Hepatocyte (in vitro differentiated cells): ENCODE measurements around the gene APOM. TPM values are rescaled to one million over a fixed set of nuclear protein-coding genes. Genes with fewer than 3 reads are reported as not detected.

Experiments
- DNase-seq: peaks from one replicate; pipeline ENCODE4 v3.0.0-alpha.2; 2016; ENCODE audit warnings: low spot score
- H2AFZ ChIP-seq: fragments of 200-600 bp; sonication (generic); 2 replicates; pipeline ENCODE4 v1.6.0; 2016; ENCODE audit warnings: antibody characterized with exemption, mild to moderate bottlenecking
- H3K27ac ChIP-seq: fragments of 200-600 bp; sonication (generic); 2 replicates; pipeline ENCODE4 v1.5.1; 2016; ENCODE audit warnings: mild to moderate bottlenecking
- H3K27me3 ChIP-seq: fragments of 200-600 bp; sonication (generic); 2 replicates; pipeline ENCODE4 v1.6.1; 2016
- H3K36me3 ChIP-seq: fragments of 200-600 bp; sonication (generic); replicated peaks from 2 replicates; pipeline ENCODE4 v1.5.1; 2016; ENCODE audit warnings: low read depth; ENCODE audit not compliant: insufficient read depth
- H3K4me1 ChIP-seq: fragments of 200-600 bp; sonication (generic); 2 replicates; pipeline ENCODE4 v1.5.1; 2016; ENCODE audit warnings: mild to moderate bottlenecking, moderate library complexity; ENCODE audit not compliant: insufficient read depth
- H3K4me2 ChIP-seq: fragments of 200-600 bp; sonication (generic); 2 replicates; pipeline ENCODE4 v1.6.0; 2016
- H3K4me3 ChIP-seq: fragments of 200-600 bp; sonication (generic); 2 replicates; pipeline ENCODE4 v1.5.1; 2016; ENCODE audit warnings: mild to moderate bottlenecking
- H3K79me2 ChIP-seq: fragments of 200-600 bp; sonication (generic); 2 replicates; pipeline ENCODE4 v1.6.0; 2017; ENCODE audit warnings: mild to moderate bottlenecking
- H3K9me2 ChIP-seq: fragments of 200-600 bp; sonication (generic); replicated peaks from 2 replicates; pipeline ENCODE4 v1.6.0; 2017; ENCODE audit warnings: mild to moderate bottlenecking; ENCODE audit not compliant: insufficient read depth
- H3K9me3 ChIP-seq: fragments of 200-600 bp; sonication (generic); 2 replicates; pipeline ENCODE4 v1.5.1; 2016; ENCODE audit warnings: low read depth, mild to moderate bottlenecking
- H4K20me1 ChIP-seq: fragments of 200-600 bp; sonication (generic); 2 replicates; pipeline ENCODE4 v1.6.0; 2016; ENCODE audit warnings: mild to moderate bottlenecking; ENCODE audit not compliant: insufficient read depth, poor library complexity, severe bottlenecking
- EZH2 ChIP-seq: fragments of 200-600 bp; sonication (generic); IDR thresholded peaks from 2 replicates; pipeline ENCODE4 v1.6.1; 2016; ENCODE audit warnings: antibody characterized with exemption, mild to moderate bottlenecking, borderline replicate concordance
- EZH2phosphoT487 ChIP-seq: fragments of 200-600 bp; sonication (generic); IDR thresholded peaks from one replicate; pipeline ENCODE4 v1.6.1; 2018; ENCODE audit warnings: antibody characterized with exemption, mild to moderate bottlenecking, low read depth, moderate library complexity; ENCODE audit not compliant: unreplicated experiment, severe bottlenecking
- WGBS: methylation state at CpG from one replicate; pipeline ENCODE4 v1.1.6; 2016; ENCODE audit warnings: low lambda C conversion rate; ENCODE audit errors: missing lambda C conversion rate; 5-methylcytosine and 5-hydroxymethylcytosine counted together
- polyA plus RNA-seq: library from polyadenylated mRNA; unstranded; fragments of >200 nt; fragmentation: Nextera tagmentation; extraction: Ambion mirVana; gene quantifications from 2 replicates; pipeline ENCODE4 v1.2.1, GENCODE V29; 2016
- total RNA-seq: library from RNA; depleted of rRNA; stranded (reverse); fragments of >200 nt; gene quantifications from 2 replicates; pipeline ENCODE4 v1.2.3, GENCODE V29; 2014
- TF ChIP-seq, protein P1 (sequence below): fragments of 200-600 bp; sonication (generic); IDR thresholded peaks from 2 replicates; pipeline ENCODE4 v1.5.1; 2016; ENCODE audit warnings: antibody characterized with exemption, mild to moderate bottlenecking; ENCODE audit not compliant: poor library complexity

APOM gene
- total and polyA plus RNA-seq, 2 experiments from 2014 or later: 9.3 to 40.7 TPM

DNA sequence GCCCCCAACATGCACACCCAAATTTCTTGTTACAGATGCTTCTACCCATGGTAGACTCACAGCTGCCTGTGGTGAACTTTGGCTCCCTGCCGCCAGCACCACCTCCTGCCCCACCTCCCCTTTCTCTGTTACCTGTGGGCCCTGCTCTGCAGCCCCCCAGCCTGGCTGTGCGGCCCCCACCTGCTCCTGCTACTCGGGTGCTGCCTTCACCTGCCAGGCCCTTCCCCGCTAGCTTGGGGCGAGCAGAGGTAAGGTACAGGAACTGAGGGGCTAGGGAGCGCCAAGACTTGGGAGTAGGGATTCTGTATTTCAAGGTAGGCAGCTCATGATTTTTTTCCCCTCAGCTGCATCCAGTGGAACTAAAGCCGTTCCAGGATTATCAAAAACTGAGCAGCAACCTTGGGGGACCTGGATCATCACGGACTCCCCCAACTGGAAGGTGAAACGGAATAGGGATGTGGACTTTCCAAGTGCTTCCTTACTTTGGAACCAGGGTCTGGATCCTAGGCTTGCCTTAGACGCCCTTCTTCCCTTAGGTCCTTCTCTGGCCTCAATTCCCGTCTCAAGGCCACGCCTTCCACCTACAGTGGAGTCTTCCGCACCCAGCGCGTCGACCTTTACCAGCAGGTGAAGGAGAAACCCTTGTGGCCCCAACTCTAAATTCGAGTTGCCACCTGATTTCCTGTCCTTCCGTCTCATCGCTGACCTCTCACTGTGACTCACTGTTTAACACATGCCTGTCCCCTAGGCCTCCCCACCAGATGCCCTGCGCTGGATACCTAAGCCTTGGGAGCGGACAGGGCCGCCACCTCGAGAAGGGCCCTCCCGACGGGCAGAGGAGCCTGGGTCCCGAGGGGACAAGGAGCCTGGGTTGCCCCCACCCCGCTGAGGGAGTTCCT, 18.7 kb upstream of the APOM start:
- 88% methylated on average over 27 of the region's 27 CpGs for WGBS
- no peak for DNase-seq
- Histone ChIP-seq H2AFZ (no peak overlapping the region), H3K4me2 (no peak overlapping the region), H3K4me1 (no peaks in the 10 kb centered on the region), H3K4me3 (no peak overlapping the region), H3K9me2 (no peaks in the 10 kb centered on the region), H3K27ac (peak overlapping the region; percentile 57), H3K36me3 (no peaks in the 10 kb centered on the region), H3K9me3 (no peaks in the 10 kb centered on the region), H3K79me2 (peaks cover 2% of the 10 kb centered on the region), H3K27me3 (no peaks in the 10 kb centered on the region), H4K20me1 (peaks cover 3% of the 10 kb centered on the region)
- TF ChIP-seq, protein P1, sequence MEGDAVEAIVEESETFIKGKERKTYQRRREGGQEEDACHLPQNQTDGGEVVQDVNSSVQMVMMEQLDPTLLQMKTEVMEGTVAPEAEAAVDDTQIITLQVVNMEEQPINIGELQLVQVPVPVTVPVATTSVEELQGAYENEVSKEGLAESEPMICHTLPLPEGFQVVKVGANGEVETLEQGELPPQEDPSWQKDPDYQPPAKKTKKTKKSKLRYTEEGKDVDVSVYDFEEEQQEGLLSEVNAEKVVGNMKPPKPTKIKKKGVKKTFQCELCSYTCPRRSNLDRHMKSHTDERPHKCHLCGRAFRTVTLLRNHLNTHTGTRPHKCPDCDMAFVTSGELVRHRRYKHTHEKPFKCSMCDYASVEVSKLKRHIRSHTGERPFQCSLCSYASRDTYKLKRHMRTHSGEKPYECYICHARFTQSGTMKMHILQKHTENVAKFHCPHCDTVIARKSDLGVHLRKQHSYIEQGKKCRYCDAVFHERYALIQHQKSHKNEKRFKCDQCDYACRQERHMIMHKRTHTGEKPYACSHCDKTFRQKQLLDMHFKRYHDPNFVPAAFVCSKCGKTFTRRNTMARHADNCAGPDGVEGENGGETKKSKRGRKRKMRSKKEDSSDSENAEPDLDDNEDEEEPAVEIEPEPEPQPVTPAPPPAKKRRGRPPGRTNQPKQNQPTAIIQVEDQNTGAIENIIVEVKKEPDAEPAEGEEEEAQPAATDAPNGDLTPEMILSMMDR: no peak
- no peak for TF ChIP-seq EZH2
- no peak for TF ChIP-seq EZH2phosphoT487

DNA sequence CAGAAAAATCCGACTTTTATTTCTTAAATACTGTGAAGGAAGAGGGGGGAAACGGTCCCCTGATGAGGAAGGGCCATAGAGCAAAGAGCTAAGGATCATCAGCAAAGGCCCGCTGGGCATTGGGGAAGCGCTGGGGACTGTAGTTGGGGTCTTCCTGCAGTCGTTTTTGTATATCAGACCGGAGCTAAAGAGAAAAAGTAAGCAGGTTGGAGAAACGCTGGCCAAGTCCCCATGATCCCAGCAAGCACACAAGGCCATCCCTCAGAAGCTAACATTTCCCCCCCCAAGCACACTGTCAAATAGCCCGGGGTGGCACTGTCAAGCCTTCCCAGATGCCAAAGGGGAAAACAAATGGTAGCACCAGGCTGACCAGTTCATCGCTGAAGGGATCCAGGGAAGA, 16.7 kb upstream of the APOM start:
- no peaks in the 10 kb centered on the region for H3K9me3 ChIP-seq
- no peaks in the 10 kb centered on the region for H3K79me2 ChIP-seq
- H3K36me3 ChIP-seq: no peaks in the 10 kb centered on the region
- no peak for DNase-seq
- H2AFZ ChIP-seq: no peak overlapping the region
- TF ChIP-seq EZH2: no peak
- TF ChIP-seq, protein P1: no peak
- no peak for TF ChIP-seq EZH2phosphoT487
- no peak overlapping the region for H3K4me2 ChIP-seq
- no peaks in the 10 kb centered on the region for H3K27me3 ChIP-seq
- no peaks in the 10 kb centered on the region for H3K4me1 ChIP-seq
- peaks cover 3% of the 10 kb centered on the region for H4K20me1 ChIP-seq
- H3K9me2 ChIP-seq: no peaks in the 10 kb centered on the region
- H3K4me3 ChIP-seq: no peak overlapping the region
- H3K27ac ChIP-seq: no peak overlapping the region
- 96% methylated on average over 9 of the region's 9 CpGs for WGBS

DNA sequence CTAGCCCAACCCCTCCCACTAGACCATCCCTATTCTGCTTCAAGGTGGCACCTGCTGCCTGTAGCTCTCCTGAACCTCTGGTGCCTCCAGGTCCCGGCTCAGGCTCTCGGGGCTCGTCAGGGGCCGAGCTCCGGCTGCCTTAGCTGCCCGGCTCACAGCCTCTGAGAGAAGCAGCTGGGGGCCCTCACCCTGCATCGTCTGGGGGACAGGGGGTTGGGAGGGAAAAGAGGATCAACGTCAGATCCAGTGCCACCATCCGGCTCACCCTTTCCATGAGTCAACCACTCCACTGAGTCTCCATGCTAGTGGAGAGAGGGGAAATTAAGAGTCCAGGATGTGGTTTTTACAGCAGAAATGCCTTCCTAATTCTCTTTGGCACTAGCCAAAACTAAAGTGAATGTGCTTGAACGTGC, 16.2 kb upstream of the APOM start:
- DNase-seq: no peak
- Histone ChIP-seq H3K36me3 (no peaks in the 10 kb centered on the region), H3K27ac (no peak overlapping the region), H3K27me3 (no peaks in the 10 kb centered on the region), H3K4me2 (no peak overlapping the region), H3K79me2 (no peaks in the 10 kb centered on the region), H3K4me1 (no peaks in the 10 kb centered on the region), H3K4me3 (no peak overlapping the region), H4K20me1 (peaks cover 3% of the 10 kb centered on the region), H3K9me2 (no peaks in the 10 kb centered on the region), H3K9me3 (no peaks in the 10 kb centered on the region), H2AFZ (no peak overlapping the region)
- WGBS: 91% methylated on average over 10 of the region's 10 CpGs
- no peak for TF ChIP-seq EZH2phosphoT487
- no peak for TF ChIP-seq EZH2
- TF ChIP-seq, protein P1: no peak
